ENCODE results near the gene RNLS. TPM values are rescaled to one million over a fixed set of nuclear protein-coding genes. Genes with fewer than 3 reads are reported as not detected.

The RNLS gene
- total RNA-seq, 4 donors from 2014 or later, result 7.8 to 37.2 (median 26.2) TPM

GRCh38 chr10:88457660-88458059 lies 125.5 kb downstream of the RNLS start:
- TF ChIP-seq CTCF (IDR thresholded peaks at IDR 0.05), result no peak
- no peak for TF ChIP-seq EP300 (IDR thresholded peaks at IDR 0.05)
- no peak for TF ChIP-seq POLR2A (IDR thresholded peaks at IDR 0.05)
- DNase-seq (ENCODE audit: low spot score in 2 of 2), result no peak
- Histone ChIP-seq H3K9me3 (no peaks in the 10 kb centered on the region), H3K4me1 (peaks cover 0 to 24% (median 0%) of the 10 kb centered on the region in 4 donors), H3K36me3 (no peaks in the 10 kb centered on the region), H3K27me3 (no peaks in the 10 kb centered on the region), H3K4me3 (no peak overlapping the region), H3K27ac (peak overlapping the region in 1 of 4 donors; percentile 17)
- WGBS, 2 donors, result 79 to 81% methylated on average over 3 of the region's 3 CpGs

- H3K4me3 ChIP-seq, result no peak overlapping the region
- H3K36me3 ChIP-seq, result no peaks in the 10 kb centered on the region
- DNase-seq (ENCODE audit: low spot score in 2 of 2), result no peak
- no peaks in the 10 kb centered on the region for H3K27me3 ChIP-seq
- peaks cover 0 to 24% (median 0%) of the 10 kb centered on the region in 4 donors for H3K4me1 ChIP-seq
- H3K27ac ChIP-seq, result peak overlapping the region in 3 of 4 donors; percentile 17 to 71 (median 68)
- H3K9me3 ChIP-seq, result no peaks in the 10 kb centered on the region
- WGBS, 2 donors, result 55 to 60% methylated on average over 3 of the region's 3 CpGs
- no peak for TF ChIP-seq CTCF (IDR thresholded peaks at IDR 0.05)
- TF ChIP-seq POLR2A (IDR thresholded peaks at IDR 0.05), result no peak
- TF ChIP-seq EP300 (IDR thresholded peaks at IDR 0.05), result no peak
These were observed 126.4 kb downstream of the RNLS start for GRCh38 chr10:88456730-88457129.

GRCh38 chr10:88455831-88456230 lies 127.3 kb downstream of the RNLS start:
- H3K36me3 ChIP-seq, result no peaks in the 10 kb centered on the region
- no peak overlapping the region for H3K4me3 ChIP-seq
- H3K9me3 ChIP-seq, result no peaks in the 10 kb centered on the region
- no peak for DNase-seq (ENCODE audit: low spot score in 2 of 2)
- H3K27me3 ChIP-seq, result no peaks in the 10 kb centered on the region
- peaks cover 0 to 24% (median 0%) of the 10 kb centered on the region in 4 donors for H3K4me1 ChIP-seq
- WGBS, 2 donors, result 61% methylated on average over 2 of the region's 2 CpGs
- no peak for TF ChIP-seq POLR2A (IDR thresholded peaks at IDR 0.05)
- no peak for TF ChIP-seq CTCF (IDR thresholded peaks at IDR 0.05)
- peak in 1 of 2 donors; percentile 34 for TF ChIP-seq EP300 (IDR thresholded peaks at IDR 0.05)
- peak overlapping the region in 2 of 4 donors; percentile 68 for H3K27ac ChIP-seq

GRCh38 chr10:88450201-88450600 lies 132.9 kb downstream of the RNLS start:
- H3K4me3 ChIP-seq, result no peak overlapping the region
- 67 to 73% methylated on average over 1 of the region's 1 CpG for WGBS, 2 donors
- H3K27ac ChIP-seq, result no peak overlapping the region
- H3K4me1 ChIP-seq, result no peaks in the 10 kb centered on the region
- H3K36me3 ChIP-seq, result no peaks in the 10 kb centered on the region
- TF ChIP-seq EP300 (IDR thresholded peaks at IDR 0.05) (no peak), CTCF (IDR thresholded peaks at IDR 0.05) (no peak), POLR2A (IDR thresholded peaks at IDR 0.05) (no peak)
- no peak for DNase-seq (ENCODE audit: low spot score in 2 of 2)
- H3K27me3 ChIP-seq, result no peaks in the 10 kb centered on the region
- no peaks in the 10 kb centered on the region for H3K9me3 ChIP-seq

GRCh38 chr10:88442716-88443115 lies 140.4 kb downstream of the RNLS start:
- no peak overlapping the region for H3K4me3 ChIP-seq
- no peaks in the 10 kb centered on the region for H3K27me3 ChIP-seq
- TF ChIP-seq EP300 (IDR thresholded peaks at IDR 0.05) (peak in 1 of 2 donors; percentile 29), POLR2A (IDR thresholded peaks at IDR 0.05) (no peak), CTCF (IDR thresholded peaks at IDR 0.05) (no peak)
- peaks cover 0 to 5% (median 0%) of the 10 kb centered on the region in 3 donors for H3K36me3 ChIP-seq
- DNase-seq (ENCODE audit: low spot score in 2 of 2), result no peak
- H3K27ac ChIP-seq, result no peak overlapping the region
- peaks cover 0 to 9% (median 0%) of the 10 kb centered on the region in 4 donors for H3K4me1 ChIP-seq
- H3K9me3 ChIP-seq, result peaks cover 0 to 8% (median 0%) of the 10 kb centered on the region in 4 donors
- WGBS, 2 donors, result 59 to 71% methylated on average over 4 of the region's 4 CpGs

Measured in tibial nerve (tissue), 4 donors.